ENCODE measurements around the gene NDFIP1. TPM values are rescaled to one million over a fixed set of nuclear protein-coding genes. Genes with fewer than 3 reads are reported as not detected.

NDFIP1 gene
- 0.75 and 1.9 TPM in 2 replicates for total RNA-seq (2013; cell fraction: nucleolus; rRNA removed)
- total RNA-seq (2014; rRNA removed) (0.79 and 1.1 TPM in 2 replicates), total RNA-seq (2014; rRNA removed; fragmentation: Illumina TruSeq; extraction: Trizol) (0.81 and 1.0 TPM in 2 replicates), total RNA-seq (2021) (1.3 and 1.4 TPM in 2 replicates), polyA plus RNA-seq (2011; rRNA removed) (1.0 and 1.2 TPM in 2 replicates), polyA plus RNA-seq (2014; fragmentation: Illumina TruSeq; extraction: Trizol) (0.96 and 1.2 TPM in 2 replicates), polyA plus RNA-seq (2014; fragmentation: Nextera tagmentation; extraction: Ambion mirVana) (under 1 TPM; 0.08 to 0.37 TPM), polyA plus RNA-seq (2014; rRNA removed) (0.88 and 2.0 TPM in 2 replicates), polyA plus RNA-seq (2016; fragmentation: Nextera tagmentation; extraction: Ambion mirVana) (1 to 10 TPM; 2.5 to 2.7 TPM), polyA minus RNA-seq (2011; rRNA and poly(A)+ RNA removed) (0.41 and 0.73 TPM in 2 replicates), Bru-seq, nascent RNA (percentile 47 among the genes with signal in this experiment), BruChase-seq, experiment 1, labeled RNA remaining after a 6-hour chase (percentile 41 among the genes with signal in this experiment), BruChase-seq, experiment 2, labeled RNA remaining after a 2-hour chase (percentile 42 among the genes with signal in this experiment)
- 0.91 TPM for polyA plus RNA-seq (2011; ENCODE audit: low read depth)
- polyA plus RNA-seq (2011; cell fraction: cytosol; rRNA removed), result 0.30 and 0.70 TPM in 2 replicates
- 0.13 and 0.51 TPM in 2 replicates for polyA plus RNA-seq (2011; cell fraction: nucleus; rRNA removed)
- 2.2 and 2.5 TPM in 2 replicates for polyA plus RNA-seq (2012)
- 0.52 TPM in 1 of 2 replicates, not detected in the other for polyA minus RNA-seq (2011; cell fraction: cytosol; rRNA and poly(A)+ RNA removed)
- 0.12 and 0.67 TPM in 2 replicates for polyA minus RNA-seq (2011; cell fraction: nucleus; rRNA and poly(A)+ RNA removed)
- long read RNA-seq, experiment 1, partial matches to known transcripts, result 0 of 2 reads
- long read RNA-seq, experiment 1, other reads (novel, unspliced or antisense), result 0 of 2 reads
- long read RNA-seq, experiment 2, transcript NDFIP1-201 (8 exons, 3,851 nt), result major isoform, 7 of 8 reads
- long read RNA-seq, experiment 2, partial matches to known transcripts, result 0 of 8 reads
- long read RNA-seq, experiment 2, other reads (novel, unspliced or antisense), result 1 of 8 reads

DNA sequence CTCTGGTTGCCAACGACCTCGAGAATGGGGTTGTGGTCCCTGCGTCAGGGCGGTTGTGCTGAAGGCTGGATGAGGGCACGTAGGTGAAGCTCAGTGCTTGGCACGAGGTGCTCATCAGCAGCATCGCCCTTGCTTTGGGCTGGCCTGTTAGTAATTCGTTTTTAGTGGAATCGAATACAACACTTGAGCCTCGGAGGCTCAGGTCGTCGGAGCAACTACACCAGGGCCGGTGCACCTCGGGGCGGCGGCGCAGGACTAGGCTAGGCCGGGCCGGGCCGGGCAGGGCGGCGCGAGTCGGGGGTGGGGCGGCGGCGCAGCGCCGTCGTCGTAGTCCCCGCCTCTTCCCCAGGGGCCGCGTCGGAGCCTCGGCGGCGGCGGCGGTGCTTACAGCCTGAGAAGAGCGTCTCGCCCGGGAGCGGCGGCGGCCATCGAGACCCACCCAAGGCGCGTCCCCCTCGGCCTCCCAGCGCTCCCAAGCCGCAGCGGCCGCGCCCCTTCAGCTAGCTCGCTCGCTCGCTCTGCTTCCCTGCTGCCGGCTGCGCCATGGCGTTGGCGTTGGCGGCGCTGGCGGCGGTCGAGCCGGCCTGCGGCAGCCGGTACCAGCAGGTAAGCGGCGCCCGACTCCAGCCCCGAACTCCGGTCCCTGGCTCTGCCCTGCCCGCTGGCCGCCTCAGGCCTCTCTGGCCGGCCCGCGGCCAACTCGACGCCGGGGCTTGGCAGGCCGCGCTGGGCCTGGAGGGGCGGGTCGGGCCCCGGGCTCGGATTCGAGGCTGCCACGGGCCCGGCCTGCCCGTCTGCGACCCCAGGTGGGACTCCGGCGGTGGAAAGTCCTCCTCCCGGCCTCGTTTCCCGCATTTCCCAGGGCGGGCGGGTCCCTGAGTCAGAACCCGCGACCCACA, at the start of gene NDFIP1:
TSS of gene NDFIP1 (plus strand) at position 348 of the 899 bp plus-strand sequence. CDS start at position 544, 196 bp downstream.
- peaks cover 11% of the 10 kb centered on the region for H3K4me1 ChIP-seq (ENCODE audit: control insufficient read depth, insufficient read depth, low read length)
- ChIA-PET CTCF (interaction anchor here (1.2 to 1.5 kb wide), 2 partner anchors 119 to 139 kb away, joined by 3 read pairs; no protein-coding TSS in a partner anchor), RAD21 (ENCODE audit: unreplicated experiment) (no interaction called here), POLR2A (no interaction called here), SMC1A (ENCODE audit: uncharacterized antibody, unreplicated experiment) (interaction anchor here (0.6 kb wide), 1 partner anchor 1868 kb away, joined by 3 read pairs; no protein-coding TSS in a partner anchor)
- H3K9me3 ChIP-seq (replicated peaks; ENCODE audit: control insufficient read depth, insufficient read depth, low read length), result no peaks in the 10 kb centered on the region
- peak; percentile 99 for ATAC-seq
- no peaks in the 10 kb centered on the region for H3K79me2 ChIP-seq (ENCODE audit: control insufficient read depth, insufficient read depth, low read length)
- H3K27ac ChIP-seq (ENCODE audit: control insufficient read depth, insufficient read depth), result no peak within 1 kb of the TSS
- H3K4me2 ChIP-seq (ENCODE audit: control insufficient read depth, insufficient read depth), result peak within 1 kb of the TSS; percentile 89
- in situ Hi-C loops (cut with MboI) (no loop called here), intact Hi-C loops (cut with micrococcal nuclease; ENCODE audit: unreplicated experiment) (loop anchor here (5.0 kb wide), 1 partner anchor 91 kb away; no protein-coding TSS in a partner anchor)
- peak within 1 kb of the TSS; percentile 52; the same call in 1 of the 2 replicates for H3K4me3 ChIP-seq
- DNase-seq (ENCODE audit: low read depth, low spot score), result no peak
- H3K27me3 ChIP-seq (replicated peaks in 1 of 2; ENCODE audit: control insufficient read depth in 2 of 2, insufficient read depth in 2 of 2, low read length in 1 of 2), result peaks cover 0 to 12% of the 10 kb centered on the region in 2 experiments
- H4K20me1 ChIP-seq (ENCODE audit: control insufficient read depth, insufficient read depth), result no peaks in the 10 kb centered on the region
- FAIRE-seq, result no peak
- WGBS (ENCODE audit: insufficient coverage, insufficient replicate concordance, low lambda C conversion rate, missing lambda C conversion rate), result 4% methylated on average over 86 of the region's 103 CpGs
- no TSS peak for BruUV-seq (replicated peaks)
- H2AFZ ChIP-seq (ENCODE audit: control insufficient read depth, low read depth, low read length), result peak within 1 kb of the TSS; percentile 87
- H3K9ac ChIP-seq (ENCODE audit: control insufficient read depth, insufficient read depth, low read length), result peak within 1 kb of the TSS; percentile 70
- H3K36me3 ChIP-seq (ENCODE audit: control insufficient read depth in 2 of 2, insufficient read depth in 2 of 2, low read length in 1 of 2), result no peaks in the 10 kb centered on the region
- TF ChIP-seq KLF5 (IDR thresholded peaks at IDR 0.05; ENCODE audit: partially characterized antibody), result peak; percentile 25
- no peak for TF ChIP-seq ETV6 (conservative IDR thresholded peaks at IDR 0.05 in 1 of 2, IDR thresholded peaks at IDR 0.05 in 1 of 2; ENCODE audit: borderline replicate concordance in 1 of 2, low read depth in 1 of 2)
- no peak for TF ChIP-seq SMARCA5 (IDR thresholded peaks at IDR 0.05)
- no peak for TF ChIP-seq HCFC1 (IDR thresholded peaks at IDR 0.05; ENCODE audit: low read length)
- no peak for TF ChIP-seq ESRRA (IDR thresholded peaks at IDR 0.05; ENCODE audit: low read length)
- no peak for TF ChIP-seq USF2 (IDR thresholded peaks at IDR 0.05; ENCODE audit: borderline replicate concordance, low read depth, low read length)
- TF ChIP-seq, protein P1, sequence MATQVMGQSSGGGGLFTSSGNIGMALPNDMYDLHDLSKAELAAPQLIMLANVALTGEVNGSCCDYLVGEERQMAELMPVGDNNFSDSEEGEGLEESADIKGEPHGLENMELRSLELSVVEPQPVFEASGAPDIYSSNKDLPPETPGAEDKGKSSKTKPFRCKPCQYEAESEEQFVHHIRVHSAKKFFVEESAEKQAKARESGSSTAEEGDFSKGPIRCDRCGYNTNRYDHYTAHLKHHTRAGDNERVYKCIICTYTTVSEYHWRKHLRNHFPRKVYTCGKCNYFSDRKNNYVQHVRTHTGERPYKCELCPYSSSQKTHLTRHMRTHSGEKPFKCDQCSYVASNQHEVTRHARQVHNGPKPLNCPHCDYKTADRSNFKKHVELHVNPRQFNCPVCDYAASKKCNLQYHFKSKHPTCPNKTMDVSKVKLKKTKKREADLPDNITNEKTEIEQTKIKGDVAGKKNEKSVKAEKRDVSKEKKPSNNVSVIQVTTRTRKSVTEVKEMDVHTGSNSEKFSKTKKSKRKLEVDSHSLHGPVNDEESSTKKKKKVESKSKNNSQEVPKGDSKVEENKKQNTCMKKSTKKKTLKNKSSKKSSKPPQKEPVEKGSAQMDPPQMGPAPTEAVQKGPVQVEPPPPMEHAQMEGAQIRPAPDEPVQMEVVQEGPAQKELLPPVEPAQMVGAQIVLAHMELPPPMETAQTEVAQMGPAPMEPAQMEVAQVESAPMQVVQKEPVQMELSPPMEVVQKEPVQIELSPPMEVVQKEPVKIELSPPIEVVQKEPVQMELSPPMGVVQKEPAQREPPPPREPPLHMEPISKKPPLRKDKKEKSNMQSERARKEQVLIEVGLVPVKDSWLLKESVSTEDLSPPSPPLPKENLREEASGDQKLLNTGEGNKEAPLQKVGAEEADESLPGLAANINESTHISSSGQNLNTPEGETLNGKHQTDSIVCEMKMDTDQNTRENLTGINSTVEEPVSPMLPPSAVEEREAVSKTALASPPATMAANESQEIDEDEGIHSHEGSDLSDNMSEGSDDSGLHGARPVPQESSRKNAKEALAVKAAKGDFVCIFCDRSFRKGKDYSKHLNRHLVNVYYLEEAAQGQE (IDR thresholded peaks at IDR 0.05; ENCODE audit: low read depth, low read length), result no peak
- TF ChIP-seq HDAC6 (IDR thresholded peaks at IDR 0.05; ENCODE audit: unreplicated experiment), result no peak
- TF ChIP-seq, protein P2, sequence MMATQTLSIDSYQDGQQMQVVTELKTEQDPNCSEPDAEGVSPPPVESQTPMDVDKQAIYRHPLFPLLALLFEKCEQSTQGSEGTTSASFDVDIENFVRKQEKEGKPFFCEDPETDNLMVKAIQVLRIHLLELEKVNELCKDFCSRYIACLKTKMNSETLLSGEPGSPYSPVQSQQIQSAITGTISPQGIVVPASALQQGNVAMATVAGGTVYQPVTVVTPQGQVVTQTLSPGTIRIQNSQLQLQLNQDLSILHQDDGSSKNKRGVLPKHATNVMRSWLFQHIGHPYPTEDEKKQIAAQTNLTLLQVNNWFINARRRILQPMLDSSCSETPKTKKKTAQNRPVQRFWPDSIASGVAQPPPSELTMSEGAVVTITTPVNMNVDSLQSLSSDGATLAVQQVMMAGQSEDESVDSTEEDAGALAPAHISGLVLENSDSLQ (IDR thresholded peaks at IDR 0.05), result no peak
- TF ChIP-seq MTA3 (IDR thresholded peaks at IDR 0.05; ENCODE audit: borderline replicate concordance, low read length), result no peak
- peak in 1 of 2 experiments; percentile 18; a peak in 1 of 4 replicates for TF ChIP-seq BHLHE40 (IDR thresholded peaks at IDR 0.05; ENCODE audit: borderline replicate concordance in 1 of 2, low read depth in 2 of 2, low read length in 1 of 2)
- TF ChIP-seq TCF12 (IDR thresholded peaks at IDR 0.05; ENCODE audit: low read depth, low read length), result 0 out of 2 replicates have a peak, but pooled peaks have one; percentile 23

All from GM12878 (cell line).